D721Med (cell line): Measurements from ENCODE around the gene MCCC2.

Source experiments
- DNase-seq: peaks from one replicate; pipeline ENCODE4 v3.0.0; 2011; ENCODE audit warnings: low spot score; ENCODE audit not compliant: insufficient read length
- FAIRE-seq: peaks from 2 replicates; lab custom pipeline; 2011; peaks lifted over from hg19 to GRCh38; lab: Jason Lieb, UNC
- CTCF ChIP-seq: IDR thresholded peaks from 2 replicates; pipeline ENCODE4 v1.5.1; 2012; ENCODE audit warnings: mild to moderate bottlenecking, control low read depth; ENCODE audit not compliant: insufficient read depth; ENCODE audit errors: missing control alignments

The MCCC2 gene

GRCh38 chr5:71615809-71616208, 28.7 kb downstream of the MCCC2 start:
- TF ChIP-seq CTCF, result no peak
- no peak for FAIRE-seq
- DNase-seq, result no peak

- DNase-seq (no peak), FAIRE-seq (no peak)
- no peak for TF ChIP-seq CTCF
Observed at GRCh38 chr5:71620630-71621029, 33.5 kb downstream of the MCCC2 start.

- no peak for TF ChIP-seq CTCF
- FAIRE-seq, result no peak
- DNase-seq, result no peak
Observed at GRCh38 chr5:71621268-71621667, 34.1 kb downstream of the MCCC2 start.

- FAIRE-seq (no peak), DNase-seq (no peak)
- no peak for TF ChIP-seq CTCF
Observed at GRCh38 chr5:71621741-71622140, 34.6 kb downstream of the MCCC2 start.

GRCh38 chr5:71623221-71623794, 36.2 kb downstream of the MCCC2 start:
- DNase-seq, result no peak
- no peak for FAIRE-seq
- TF ChIP-seq CTCF, result no peak

- TF ChIP-seq CTCF, result no peak
- no peak for FAIRE-seq
- no peak for DNase-seq
Observed at GRCh38 chr5:71629950-71630349, 42.8 kb downstream of the MCCC2 start.

- DNase-seq (no peak), FAIRE-seq (no peak)
- no peak for TF ChIP-seq CTCF
Observed at GRCh38 chr5:71631070-71631469, 43.9 kb downstream of the MCCC2 start.
